ENCODE results near the gene CLIC1.
A peak's percentile ranks its signal among the peaks of the same experiment; 100 is the strongest.
"Not testable (repeated sequence)": the region's sequence is repeated elsewhere in the genome, so short reads cannot be mapped to it uniquely, and the experiment has no call there.

CLIC1 gene

DNA sequence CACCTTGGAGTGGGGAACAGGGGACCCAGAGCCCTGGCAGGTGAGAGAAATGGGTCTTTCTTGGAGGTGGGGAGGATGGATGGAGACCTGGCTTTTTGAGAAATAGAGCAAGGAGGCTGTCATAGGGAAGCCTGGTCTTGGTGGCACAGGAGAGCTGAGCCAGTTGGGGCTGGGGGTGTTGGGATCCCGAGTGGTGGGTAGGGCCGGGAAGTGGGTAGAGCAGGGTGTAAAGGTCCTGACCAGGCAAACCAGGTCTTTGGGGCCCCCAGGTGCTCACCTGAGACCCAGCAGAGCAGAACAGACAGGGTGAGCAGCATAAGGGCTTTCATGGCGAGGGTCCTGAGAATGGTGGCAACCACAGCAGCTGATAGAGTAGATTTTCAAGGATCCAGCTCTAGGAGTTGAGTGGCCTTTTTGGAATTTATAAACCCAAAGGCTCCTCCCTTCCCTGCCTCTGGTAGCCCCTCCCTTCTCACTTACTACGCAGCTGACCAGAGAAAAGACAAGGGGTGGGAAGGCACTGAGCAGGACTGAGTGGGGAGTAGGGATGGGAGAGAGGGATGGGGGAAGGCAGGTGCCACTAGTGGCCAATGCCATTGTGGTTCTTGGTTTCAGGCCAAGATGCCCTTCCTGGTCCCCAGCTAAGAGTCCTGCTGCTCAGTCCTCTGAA lies 14.8 kb downstream of the CLIC1 start, which contains the start of gene LY6G6C:
LY6G6C (minus strand) TSS at position 396 of the 670 bp plus-strand sequence; CDS start at position 329, 67 bp downstream.
- DNase-seq, result no peak

DNA sequence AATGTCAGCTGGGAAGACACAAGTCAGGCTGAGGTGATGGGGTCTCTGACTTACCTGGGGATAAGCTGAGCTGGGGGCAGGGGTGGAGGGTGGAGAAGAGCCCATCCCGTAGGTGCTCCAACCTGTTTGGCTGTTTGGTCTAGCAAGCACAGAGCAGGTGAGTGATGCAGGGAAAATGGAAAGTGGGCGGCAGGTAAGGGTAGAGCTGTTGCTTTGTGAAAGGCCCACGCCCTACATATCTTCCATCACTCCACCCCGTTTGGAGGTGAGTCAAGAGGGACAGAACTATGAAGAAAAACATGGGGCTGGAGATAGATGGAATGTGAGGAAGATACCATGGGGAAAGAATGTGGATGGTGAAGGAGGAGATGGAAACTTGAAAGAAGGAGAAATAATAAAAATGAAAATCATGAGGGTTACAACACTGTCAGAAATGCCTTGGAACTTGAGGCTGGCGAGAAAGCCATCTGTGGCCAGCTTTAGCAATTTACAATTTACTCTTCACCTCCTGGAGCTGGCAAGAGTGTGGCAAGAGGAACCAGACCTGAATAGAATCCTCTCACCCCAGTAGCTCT lies 16.0 kb downstream of the CLIC1 start:
- DNase-seq, result no peak

DNA sequence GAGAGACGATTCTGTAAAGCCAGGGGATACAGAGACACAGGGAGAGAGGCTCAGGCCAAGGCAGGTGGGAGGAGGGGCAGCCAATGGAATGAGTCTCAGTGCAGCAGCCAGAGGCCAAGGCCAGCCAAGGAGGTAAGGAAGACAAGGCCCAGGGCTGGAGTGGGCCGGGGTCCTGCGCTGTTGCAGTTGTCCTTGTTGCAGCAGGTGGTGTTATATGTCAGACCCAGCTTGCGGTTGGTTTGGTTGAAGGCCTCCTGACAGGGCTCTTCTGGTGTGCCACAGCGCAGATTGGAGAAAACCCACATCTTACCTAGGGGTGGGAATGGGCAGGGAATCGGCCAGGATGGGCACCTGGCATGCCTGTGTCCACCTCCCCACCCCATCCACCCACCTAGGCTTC lies 17.3 kb downstream of the CLIC1 start:
- no peak for DNase-seq

- no peak for DNase-seq
Observed at GRCh38 chr6:31718265-31718664, 18.1 kb downstream of the CLIC1 start.

GRCh38 chr6:31717499-31718222 lies 18.7 kb downstream of the CLIC1 start:
- no peak for DNase-seq

GRCh38 chr6:31715022-31715958 lies 21.0 kb downstream of the CLIC1 start, which contains the start of gene LY6G6D:
TSS of gene LY6G6D (plus strand) at chr6:31715348. CDS start at chr6:31715356, 8 bp downstream.
- no peak for DNase-seq

DNA sequence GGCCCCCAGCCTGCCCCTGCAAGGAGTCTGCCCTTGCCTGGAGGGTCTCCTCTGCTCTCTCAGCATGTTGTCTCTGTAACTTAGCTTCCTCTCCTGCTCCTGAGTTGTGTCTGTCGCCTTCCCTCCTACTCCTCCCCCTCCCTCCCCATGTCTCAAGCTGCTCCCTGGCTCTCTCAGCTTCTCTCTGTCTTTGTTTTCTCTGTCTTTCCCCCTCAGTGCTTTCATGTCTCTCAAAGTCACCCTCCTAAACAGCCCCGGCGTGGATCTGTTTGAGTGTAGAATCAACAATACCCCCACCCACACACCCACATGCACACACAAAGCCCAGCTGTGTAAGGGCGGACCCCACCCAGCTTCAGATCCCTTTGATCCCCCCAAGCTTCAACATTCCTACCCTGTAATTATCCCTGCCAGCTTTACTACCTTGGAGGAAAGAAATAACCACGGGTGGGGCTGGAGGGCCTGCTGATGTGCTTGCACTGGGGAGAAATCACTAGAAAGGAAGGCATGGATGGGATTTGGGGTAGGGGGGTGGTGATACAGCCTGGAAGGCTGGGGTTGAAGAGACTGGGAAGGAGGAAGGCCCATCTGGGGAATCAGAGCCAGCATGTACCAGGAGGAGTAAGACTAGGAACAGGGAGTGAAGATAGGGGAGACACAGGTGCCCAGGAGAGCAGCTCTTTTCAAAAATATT lies 22.2 kb downstream of the CLIC1 start:
- DNase-seq, result no peak

GRCh38 chr6:31713465-31713864 lies 22.9 kb downstream of the CLIC1 start:
- DNase-seq, result no peak

DNA sequence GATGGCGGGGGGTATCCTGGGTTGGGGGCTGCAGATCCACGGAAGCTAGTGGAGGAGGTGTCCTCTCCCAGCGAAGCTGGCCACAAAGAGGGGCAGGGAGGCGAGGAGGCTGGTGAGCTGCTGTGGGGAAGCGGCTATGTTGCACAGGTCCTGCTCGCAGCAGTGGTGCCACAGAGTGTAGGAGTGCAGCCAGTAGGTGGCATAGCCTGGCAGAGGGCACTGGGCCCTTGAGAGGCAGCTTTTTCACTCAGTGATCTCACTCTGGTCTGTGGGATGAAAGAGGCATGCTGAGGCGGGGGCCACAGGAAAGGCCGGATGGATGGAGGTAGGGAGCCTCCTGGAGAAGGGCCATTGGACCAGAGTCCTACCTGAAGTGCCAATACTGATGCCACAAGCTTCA lies 24.0 kb downstream of the CLIC1 start:
- DNase-seq, result no peak

- no peak for DNase-seq
Observed at GRCh38 chr6:31711233-31711632, 25.1 kb downstream of the CLIC1 start.

DNA sequence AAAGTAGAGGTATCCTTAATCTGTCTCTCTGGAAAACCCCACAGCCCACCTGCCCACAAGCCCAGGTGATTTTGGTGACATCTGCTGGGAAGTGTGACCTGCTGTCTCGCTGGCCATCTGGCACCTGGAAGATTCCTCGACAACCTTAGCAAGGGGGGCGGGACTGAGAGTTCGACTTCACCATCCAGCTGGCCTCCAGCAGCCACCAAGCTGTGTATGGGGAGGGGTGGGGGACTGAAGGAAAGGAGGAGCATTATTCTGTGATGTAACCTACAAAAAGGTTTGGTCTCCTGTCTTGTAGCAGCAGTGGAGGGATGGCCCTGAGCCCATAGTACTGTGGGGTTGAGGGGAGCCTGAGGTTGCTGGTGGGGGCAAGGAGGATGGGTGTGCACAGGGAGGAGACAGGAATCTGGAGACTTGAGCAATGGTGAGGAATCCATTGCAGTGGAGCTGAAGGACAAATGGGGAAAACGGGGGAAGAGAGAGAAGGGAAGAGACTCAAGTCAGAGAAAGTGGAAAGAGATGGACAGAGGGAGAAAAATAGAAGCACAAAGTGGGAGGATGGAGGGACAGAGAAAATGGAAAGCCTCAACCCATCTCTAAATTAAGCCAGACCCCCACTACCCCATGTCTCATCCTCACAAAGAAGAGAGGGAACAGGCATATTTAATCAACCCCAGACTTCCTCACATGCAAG lies 25.7 kb downstream of the CLIC1 start:
- no peak for DNase-seq

- DNase-seq, result not testable (repeated sequence)
Observed at GRCh38 chr6:31709157-31709556, 27.2 kb downstream of the CLIC1 start.

DNA sequence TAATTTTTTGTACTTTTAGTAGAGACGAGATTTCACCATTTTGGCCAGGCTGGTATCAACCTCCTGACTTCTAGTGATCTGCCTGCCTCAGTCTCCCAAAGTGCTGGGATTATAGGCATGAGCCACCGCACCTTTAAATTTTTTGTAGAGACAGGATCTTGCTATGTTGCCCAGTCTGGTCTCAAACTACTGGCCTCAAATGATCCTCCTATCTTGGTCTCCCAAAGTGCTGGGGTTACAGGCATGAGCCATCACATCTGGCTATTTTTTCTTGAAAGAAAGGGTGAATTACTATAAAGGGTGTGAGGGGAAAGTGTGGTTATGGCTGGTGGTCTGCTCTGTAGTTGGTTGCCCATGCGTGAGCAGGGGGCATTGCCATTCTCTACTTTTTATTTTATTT lies 28.1 kb downstream of the CLIC1 start:
- no peak for DNase-seq

- DNase-seq, result no peak
Observed at GRCh38 chr6:31707701-31708100, 28.6 kb downstream of the CLIC1 start.

DNA sequence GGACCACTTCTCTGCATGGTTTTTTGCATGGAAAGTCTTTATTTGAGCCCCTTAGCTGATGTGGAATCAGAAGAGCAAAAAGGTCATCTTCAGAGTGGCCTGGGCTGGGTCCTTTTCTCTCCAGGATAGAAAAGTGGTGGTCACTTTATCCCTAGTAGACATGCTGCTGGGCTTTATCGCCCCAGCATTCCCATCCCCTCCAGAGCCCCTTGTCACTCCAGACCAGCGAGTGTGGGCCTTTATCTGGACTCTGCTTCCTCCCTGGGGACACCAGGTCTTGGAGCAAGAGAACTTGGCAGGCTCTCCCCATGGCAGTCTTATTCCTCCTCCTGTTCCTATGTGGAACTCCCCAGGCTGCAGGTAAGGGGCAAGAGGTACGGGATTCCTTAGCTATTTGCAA lies 29.7 kb downstream of the CLIC1 start, which contains the start of gene LY6G6F:
LY6G6F (plus strand) TSS at position 268 of the 400 bp plus-strand sequence; CDS start at position 309, 41 bp downstream.
- DNase-seq, result no peak

DNA sequence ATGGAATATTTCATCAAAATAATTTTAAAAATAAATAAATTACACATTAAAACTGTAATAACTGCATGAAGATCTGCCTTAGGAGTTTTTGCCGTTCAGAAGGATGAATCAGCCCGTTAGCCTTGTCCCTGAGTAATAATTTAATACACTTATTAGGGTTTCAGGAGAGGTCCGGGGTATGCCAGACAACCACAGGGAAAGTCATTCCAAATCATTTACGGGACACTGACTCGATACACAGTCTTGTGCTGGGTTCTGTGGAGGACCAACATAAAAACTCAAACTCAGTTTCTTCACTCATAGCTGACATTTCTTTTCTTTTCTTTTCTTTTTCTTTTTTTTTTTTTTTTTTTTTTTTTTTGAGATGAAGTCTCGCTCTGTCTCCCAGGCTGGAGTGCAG lies 30.4 kb downstream of the CLIC1 start:
- DNase-seq, result no peak

GRCh38 chr6:31702819-31703716 lies 33.3 kb downstream of the CLIC1 start, which contains the start of gene ABHD16A:
TSS of gene ABHD16A (minus strand) at chr6:31703324. CDS start at chr6:31703281, 43 bp downstream.
- DNase-seq, result peak; percentile 97

DNA sequence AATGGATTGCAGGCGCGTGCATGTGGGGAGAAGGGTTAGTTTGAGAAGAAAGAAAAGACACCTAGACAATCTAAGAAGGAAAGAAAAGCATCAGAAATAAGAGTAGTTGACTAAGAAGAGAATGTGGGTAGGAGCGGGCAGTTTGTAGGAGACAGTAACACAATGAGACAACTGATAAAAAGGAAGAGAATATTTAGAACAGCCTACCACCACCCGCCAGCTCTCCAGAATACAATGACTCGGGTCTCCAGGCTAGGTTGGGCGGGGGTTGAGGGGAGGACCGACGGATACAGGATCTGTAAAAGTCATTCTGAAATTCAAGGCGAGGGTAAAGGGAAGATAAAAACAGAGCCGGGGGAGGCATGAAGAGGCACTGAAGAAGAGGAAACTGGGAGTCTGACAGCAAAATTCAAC lies 33.9 kb downstream of the CLIC1 start:
- peak; percentile 44 for DNase-seq

DNA sequence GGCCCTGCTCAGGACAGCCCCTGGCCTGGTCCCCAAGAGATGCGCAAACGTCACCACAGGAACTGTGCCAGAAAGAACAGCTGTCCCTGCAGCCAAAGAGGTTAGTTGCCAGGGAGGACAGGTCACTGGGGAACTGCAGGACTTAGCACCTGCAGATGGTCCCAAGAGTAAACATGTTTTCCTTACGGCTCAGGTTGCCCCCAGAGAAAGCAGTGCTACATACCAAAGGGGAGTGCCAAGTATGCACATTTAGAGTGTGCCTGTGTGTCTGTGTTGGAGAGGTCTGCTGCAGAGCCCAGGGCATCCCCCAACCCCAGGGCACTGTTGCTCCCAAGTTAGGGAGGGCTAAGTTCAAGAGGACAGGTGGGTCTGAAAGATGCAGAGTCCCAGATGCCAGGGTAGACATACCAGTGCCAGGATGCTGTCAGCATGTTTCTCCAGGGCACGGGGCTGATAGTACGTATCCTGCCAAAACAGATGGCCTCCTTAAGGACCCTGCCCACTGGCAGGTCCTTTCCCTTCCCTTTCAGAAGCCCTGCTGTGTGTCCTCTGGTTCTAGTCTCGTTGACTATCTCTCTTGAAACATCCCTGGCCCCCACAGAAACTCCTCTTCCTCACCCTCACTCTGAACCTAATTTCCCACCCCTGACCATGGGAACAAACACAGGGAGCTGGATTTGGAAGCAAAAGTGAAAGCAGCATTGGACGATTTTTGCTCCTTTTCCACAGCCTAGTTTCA lies 34.5 kb downstream of the CLIC1 start:
- no peak for DNase-seq

Measured in stimulated activated CD4-positive, alpha-beta T cell treated with anti-CD3 and anti-CD28 coated beads, Interleukin-1b, Interleukin-23, amount 100 ng/mL, for 48 hours (primary cell).